Prostate gland (tissue), 2 donors: Measurements from ENCODE around the gene MYADML2. TPM values are rescaled to one million over a fixed set of nuclear protein-coding genes. Genes with fewer than 3 reads are reported as not detected.

ENCODE experiments used
- DNase-seq: peaks from one replicate; pipeline ENCODE4 v3.0.0-alpha.2; 2019; ENCODE audit warnings: low spot score
- H3K27ac ChIP-seq, 2 donors: fragments of 200-600 bp; sonication (generic); 2 replicates each; pipeline ENCODE4 v1.5.1; 2017 to 2019
- H3K27me3 ChIP-seq: fragments of 200-600 bp; sonication (generic); replicated peaks from 2 replicates; pipeline ENCODE4 v1.5.1; 2019; ENCODE audit not compliant: insufficient read depth
- H3K36me3 ChIP-seq, 2 donors: fragments of 200-600 bp; sonication (generic); 1 replicate in 1 of 2; 2 replicates in 1 of 2; pipeline versions ENCODE4 v1.5.1 to v1.8.1; 2017 to 2019
- H3K4me1 ChIP-seq: fragments of 200-600 bp; sonication (generic); replicated peaks from 2 replicates; pipeline ENCODE4 v1.5.1; 2019
- H3K4me3 ChIP-seq, 2 donors: fragments of 200-600 bp; sonication (generic); 2 replicates each; pipeline ENCODE4 v1.5.1; 2017 to 2019
- H3K9me3 ChIP-seq: fragments of 200-600 bp; sonication (generic); 2 replicates; pipeline ENCODE4 v1.5.1; 2017
- CTCF ChIP-seq, 4 experiments: fragments of 200-600 bp in 2 of 4; fragments of 450-650 bp in 2 of 4; sonication (generic) in 2 of 4; IDR thresholded peaks; 1 replicate in 3 of 4; 2 replicates in 1 of 4; pipeline ENCODE4 v1.5.1; 2016 to 2019; ENCODE audit warnings: antibody characterized with exemption in 4 of 4, mild to moderate bottlenecking in 2 of 4, moderate library complexity in 2 of 4
- POLR2A ChIP-seq: fragments of 450-650 bp; IDR thresholded peaks from one replicate; pipeline ENCODE4 v1.6.1; 2016; ENCODE audit warnings: antibody characterized with exemption, mild to moderate bottlenecking
- POLR2AphosphoS5 ChIP-seq: sonication (generic); formaldehyde crosslinking; IDR thresholded peaks from one replicate; pipeline ENCODE4 v1.6.1; 2017; ENCODE audit warnings: antibody characterized with exemption
- WGBS: methylation state at CpG from one replicate; pipeline ENCODE4 v1.1.5; 2018; 5-methylcytosine and 5-hydroxymethylcytosine counted together
- intact Hi-C: fragments of 100-400 bp; cut with DNase I; formaldehyde crosslinking; loops from one replicate; pipeline ENCODE4 v1.14.2; 2022
- total RNA-seq, 2 donors: library from RNA; depleted of rRNA; stranded (reverse); fragments of >200 nt; gene quantifications; one replicate each; pipeline ENCODE4 v1.1.0, GENCODE V29; 2016

The MYADML2 gene
- total RNA-seq, 2 donors from 2014 or later = 0.14 TPM; not detected in 1

GRCh38 chr17:81912441-81913309 lies 34.4 kb downstream of the MYADML2 start:
- no peaks in the 10 kb centered on the region for H3K27me3 ChIP-seq
- no peak overlapping the region for H3K4me3 ChIP-seq
- 89% methylated on average over 32 of the region's 32 CpGs for WGBS
- H3K9me3 ChIP-seq = no peaks in the 10 kb centered on the region
- peaks cover 11% of the 10 kb centered on the region for H3K4me1 ChIP-seq
- H3K36me3 ChIP-seq = peaks cover 10 to 11% of the 10 kb centered on the region in 2 donors
- peak overlapping the region in 1 of 2 donors; percentile 77 for H3K27ac ChIP-seq
- no peak for TF ChIP-seq POLR2A
- no peak for TF ChIP-seq POLR2AphosphoS5
- no peak for TF ChIP-seq CTCF (IDR thresholded peaks at IDR 0.05)
- intact Hi-C loops = no loop called here
- no peak for DNase-seq

GRCh38 chr17:81911969-81912368 lies 35.1 kb downstream of the MYADML2 start:
- Histone ChIP-seq H3K4me3 (peak overlapping the region in 1 of 2 donors; percentile 20), H3K27ac (peak overlapping the region; percentile 69 to 77), H3K36me3 (peaks cover 10 to 11% of the 10 kb centered on the region in 2 donors), H3K27me3 (no peaks in the 10 kb centered on the region), H3K9me3 (no peaks in the 10 kb centered on the region), H3K4me1 (peaks cover 11% of the 10 kb centered on the region)
- DNase-seq = no peak
- 78% methylated on average over 19 of the region's 19 CpGs for WGBS
- intact Hi-C loops = no loop called here
- TF ChIP-seq CTCF (IDR thresholded peaks at IDR 0.05) (no peak), POLR2AphosphoS5 (no peak), POLR2A (no peak)

GRCh38 chr17:81911277-81911961 lies 35.6 kb downstream of the MYADML2 start, which contains the start of gene PCYT2:
Gene PCYT2 (minus strand): TSS chr17:81911399. CDS start chr17:81911355, 44 bp downstream.
- Histone ChIP-seq H3K36me3 (peaks cover 10 to 11% of the 10 kb centered on the region in 2 donors), H3K27ac (peak within 1 kb of the TSS; percentile 69 to 77), H3K9me3 (no peaks in the 10 kb centered on the region), H3K4me3 (peak within 1 kb of the TSS; percentile 76 to 78), H3K4me1 (peaks cover 6% of the 10 kb centered on the region), H3K27me3 (no peaks in the 10 kb centered on the region)
- intact Hi-C loops = no loop called here
- TF ChIP-seq CTCF (IDR thresholded peaks at IDR 0.05) = peak in 2 of 4 experiments; percentile 39 to 51
- peak; percentile 76 for TF ChIP-seq POLR2AphosphoS5
- TF ChIP-seq POLR2A = no peak
- WGBS = 2% methylated on average over 66 of the region's 84 CpGs
- DNase-seq = peak; percentile 95

GRCh38 chr17:81910840-81911276 lies 36.2 kb downstream of the MYADML2 start:
- Histone ChIP-seq H3K27ac (peak overlapping the region; percentile 63 to 75), H3K4me3 (peak overlapping the region; percentile 76 to 78), H3K36me3 (peaks cover 10 to 11% of the 10 kb centered on the region in 2 donors), H3K9me3 (no peaks in the 10 kb centered on the region), H3K27me3 (no peaks in the 10 kb centered on the region), H3K4me1 (peaks cover 6% of the 10 kb centered on the region)
- WGBS = under 1% methylated on average over 48 of the region's 55 CpGs
- TF ChIP-seq CTCF (IDR thresholded peaks at IDR 0.05) (no peak), POLR2A (no peak), POLR2AphosphoS5 (no peak)
- intact Hi-C loops = no loop called here
- DNase-seq = no peak
